SJSA1 (cell line): ENCODE results near the gene SPEM3. TPM values are rescaled to one million over a fixed set of nuclear protein-coding genes. Genes with fewer than 3 reads are reported as not detected.
"Not testable (repeated sequence)": the region's sequence is repeated elsewhere in the genome, so short reads cannot be mapped to it uniquely, and the experiment has no call there.

Source experiments
- DNase-seq, 2 experiments: peaks; one replicate each; pipeline ENCODE4 v3.0.0-alpha.2; 2015 to 2020; ENCODE audit warnings: low spot score in 2 of 2, low read depth in 1 of 2
- H3K27ac ChIP-seq: fragments of 250-450 bp; sonication (Bioruptor Pico); 2 replicates; pipeline ENCODE4 v1.5.1; 2020; ENCODE audit warnings: mild to moderate bottlenecking, moderate library complexity
- H3K27me3 ChIP-seq: fragments of 250-450 bp; sonication (Bioruptor Pico); replicated peaks from 2 replicates; pipeline ENCODE4 v1.5.1; 2020; ENCODE audit warnings: mild to moderate bottlenecking, moderate library complexity
- H3K36me3 ChIP-seq: fragments of 250-450 bp; sonication (Bioruptor Pico); 2 replicates; pipeline ENCODE4 v1.5.1; 2020; ENCODE audit warnings: mild to moderate bottlenecking
- H3K4me1 ChIP-seq: fragments of 250-450 bp; sonication (Bioruptor Pico); replicated peaks from 2 replicates; pipeline ENCODE4 v1.6.1; 2021; ENCODE audit warnings: mild to moderate bottlenecking
- H3K4me3 ChIP-seq: fragments of 250-450 bp; sonication (Bioruptor Pico); 2 replicates; pipeline ENCODE4 v1.5.1; 2020; ENCODE audit warnings: mild to moderate bottlenecking
- H3K9me3 ChIP-seq: fragments of 250-450 bp; sonication (Bioruptor Pico); replicated peaks from 2 replicates; pipeline ENCODE4 v1.5.1; 2020; ENCODE audit warnings: mild to moderate bottlenecking
- total RNA-seq: library from RNA; depleted of rRNA; stranded (reverse); fragments of >200 nt; shearing (Covaris generic); gene quantifications from 2 replicates; pipeline ENCODE4 v1.2.3, GENCODE V29; 2014

The SPEM3 gene
- total RNA-seq, 1 experiment from 2014 or later: not detected

DNA sequence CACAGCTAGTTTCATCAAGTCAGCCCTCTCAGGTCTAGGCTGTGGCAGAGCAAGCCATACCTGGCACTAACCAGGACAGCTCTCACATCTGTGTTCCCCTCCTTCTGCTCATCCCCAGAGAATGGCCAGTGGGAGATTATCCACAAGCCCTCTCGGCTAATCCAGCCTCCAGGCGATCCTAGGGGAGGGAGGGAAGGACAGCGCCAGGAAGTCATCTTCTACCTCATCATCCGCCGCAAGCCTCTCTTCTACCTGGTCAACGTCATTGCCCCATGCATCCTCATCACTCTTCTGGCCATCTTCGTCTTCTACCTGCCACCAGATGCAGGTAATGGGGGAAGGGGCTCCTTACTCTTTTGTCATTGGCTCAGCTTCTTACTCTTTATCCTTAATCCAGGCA is 19.8 kb downstream of the SPEM3 start:
- Histone ChIP-seq H3K4me3 (no peak overlapping the region), H3K36me3 (no peaks in the 10 kb centered on the region), H3K27me3 (peaks cover 5% of the 10 kb centered on the region; the same call in 1 of the 2 replicates), H3K9me3 (no peaks in the 10 kb centered on the region), H3K4me1 (no peaks in the 10 kb centered on the region), H3K27ac (no peak overlapping the region)
- DNase-seq: no peak

DNA sequence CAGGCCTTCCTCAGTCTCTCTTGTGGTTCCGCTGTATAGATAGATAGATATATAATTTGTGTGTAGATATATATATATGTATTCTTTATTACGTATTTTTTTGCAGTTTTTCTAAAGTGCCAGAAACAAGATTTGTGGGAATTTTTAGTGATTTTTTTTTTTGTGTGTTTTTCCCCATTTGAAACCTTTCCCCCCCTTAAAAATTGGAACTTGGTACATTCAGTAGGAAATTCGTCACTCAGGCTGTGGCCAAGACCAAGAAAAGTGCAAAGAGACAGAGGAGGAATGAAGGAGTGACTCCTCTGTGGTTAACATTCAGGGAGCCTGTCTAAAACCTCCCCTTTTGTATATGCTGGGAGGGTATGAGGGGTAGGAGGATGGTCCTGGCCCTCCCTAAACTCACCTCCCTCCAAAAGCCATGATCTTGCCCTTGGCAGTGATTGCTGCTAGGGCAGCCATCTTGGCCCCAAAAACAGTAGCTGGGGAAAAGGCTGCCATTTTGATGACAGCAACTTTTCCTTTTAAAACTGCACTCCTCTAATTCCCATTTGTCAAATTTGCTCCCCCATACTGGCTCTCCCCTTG is 31.4 kb downstream of the SPEM3 start:
- no peak overlapping the region for H3K27ac ChIP-seq
- no peaks in the 10 kb centered on the region for H3K9me3 ChIP-seq
- no peak overlapping the region for H3K4me3 ChIP-seq
- peaks cover 6% of the 10 kb centered on the region; the same call in 1 of the 2 replicates for H3K4me1 ChIP-seq
- no peaks in the 10 kb centered on the region for H3K27me3 ChIP-seq
- H3K36me3 ChIP-seq: peaks cover 24% of the 10 kb centered on the region
- no peak for DNase-seq

DNA sequence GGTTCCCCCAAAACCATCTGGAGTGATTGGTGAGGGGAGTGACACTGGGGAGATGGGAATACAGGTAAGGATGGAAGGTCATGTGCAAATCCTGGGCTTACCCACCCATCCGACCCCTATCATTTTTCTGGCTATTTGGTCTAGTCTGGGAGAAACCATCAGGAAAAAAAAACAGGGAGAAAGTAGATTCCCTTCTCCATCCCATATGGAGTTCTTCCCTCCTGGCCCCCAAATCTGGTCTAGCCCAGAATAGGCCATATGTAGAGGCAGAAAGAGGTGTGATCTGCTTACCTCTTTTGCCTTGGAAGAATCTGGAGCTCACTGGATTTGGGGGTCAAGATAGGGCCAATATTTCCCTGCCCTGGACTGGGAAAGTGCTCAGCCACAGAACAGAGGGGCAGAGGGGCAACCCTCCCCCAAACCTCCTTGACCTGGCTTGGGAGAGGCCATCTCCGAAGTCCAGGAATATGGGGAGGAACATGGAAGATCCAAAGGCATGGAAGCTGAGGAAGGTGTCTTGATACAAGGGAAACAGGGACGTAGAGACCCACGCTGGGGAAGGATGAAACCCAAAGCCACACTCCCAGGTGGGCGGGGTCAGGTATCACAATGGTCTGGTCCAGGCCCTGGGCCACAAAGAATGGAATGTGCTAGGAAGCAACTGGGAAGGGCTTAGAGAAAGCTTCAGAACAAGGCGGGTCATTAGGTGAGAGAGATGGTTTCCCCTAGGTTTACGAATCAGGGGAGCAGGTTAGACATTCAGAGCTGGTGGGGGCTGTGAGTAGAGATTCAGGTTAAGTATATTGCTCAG is 32.4 kb downstream of the SPEM3 start:
- H3K4me3 ChIP-seq: no peak overlapping the region
- H3K4me1 ChIP-seq: peaks cover 6% of the 10 kb centered on the region; the same call in 1 of the 2 replicates
- no peaks in the 10 kb centered on the region for H3K27me3 ChIP-seq
- no peak overlapping the region for H3K27ac ChIP-seq
- no peaks in the 10 kb centered on the region for H3K9me3 ChIP-seq
- H3K36me3 ChIP-seq: peaks cover 29% of the 10 kb centered on the region
- no peak for DNase-seq

DNA sequence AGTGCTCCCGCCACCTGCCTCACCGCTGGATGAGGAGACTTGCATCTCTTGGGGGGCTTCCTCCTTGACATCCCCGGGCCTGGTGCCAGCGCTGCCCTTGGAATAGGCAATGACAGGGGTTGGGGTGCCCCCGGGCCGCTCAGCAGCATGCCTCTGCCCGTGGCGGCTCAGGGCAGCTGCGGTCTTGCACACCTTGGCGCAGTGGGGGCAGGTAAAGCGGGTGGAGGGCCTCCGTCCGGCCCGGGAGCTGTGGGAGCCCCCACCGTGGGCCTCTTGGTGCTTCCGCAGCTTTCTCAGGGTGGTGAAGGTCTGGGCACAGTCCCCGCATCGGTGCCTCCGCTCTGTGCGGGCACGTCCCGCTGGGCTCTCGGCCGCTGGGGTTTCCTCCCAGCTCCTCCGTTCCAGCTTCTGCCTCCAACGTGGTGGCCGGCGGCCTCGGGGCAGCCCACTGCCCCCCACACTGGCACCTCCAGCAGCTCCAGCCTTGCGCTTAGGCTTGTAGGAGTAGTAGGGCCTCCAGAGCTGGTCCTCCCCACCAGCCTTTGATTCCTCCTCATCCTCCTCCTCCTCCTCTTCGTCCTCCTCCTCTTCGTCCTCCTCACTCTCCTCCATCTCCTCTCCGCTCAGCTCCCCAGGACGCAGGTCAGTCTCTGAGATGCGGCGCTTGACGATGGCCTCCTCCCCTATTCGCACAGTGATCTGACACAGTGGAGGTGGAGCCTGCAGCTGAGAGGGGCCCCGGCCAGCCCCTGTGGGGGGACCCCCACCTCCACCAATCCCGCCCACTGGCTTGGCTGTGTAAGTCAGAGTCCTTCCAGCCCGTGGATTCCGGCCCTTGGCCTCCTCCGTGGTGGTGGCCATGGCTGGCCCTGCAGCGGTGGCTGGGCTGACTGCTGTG is 34.1 kb downstream of the SPEM3 start:
- H3K9me3 ChIP-seq: no peaks in the 10 kb centered on the region
- no peaks in the 10 kb centered on the region for H3K4me1 ChIP-seq
- no peak overlapping the region for H3K4me3 ChIP-seq
- no peak for DNase-seq
- H3K36me3 ChIP-seq: peaks cover 43% of the 10 kb centered on the region
- H3K27me3 ChIP-seq: no peaks in the 10 kb centered on the region
- H3K27ac ChIP-seq: no peak overlapping the region

DNA sequence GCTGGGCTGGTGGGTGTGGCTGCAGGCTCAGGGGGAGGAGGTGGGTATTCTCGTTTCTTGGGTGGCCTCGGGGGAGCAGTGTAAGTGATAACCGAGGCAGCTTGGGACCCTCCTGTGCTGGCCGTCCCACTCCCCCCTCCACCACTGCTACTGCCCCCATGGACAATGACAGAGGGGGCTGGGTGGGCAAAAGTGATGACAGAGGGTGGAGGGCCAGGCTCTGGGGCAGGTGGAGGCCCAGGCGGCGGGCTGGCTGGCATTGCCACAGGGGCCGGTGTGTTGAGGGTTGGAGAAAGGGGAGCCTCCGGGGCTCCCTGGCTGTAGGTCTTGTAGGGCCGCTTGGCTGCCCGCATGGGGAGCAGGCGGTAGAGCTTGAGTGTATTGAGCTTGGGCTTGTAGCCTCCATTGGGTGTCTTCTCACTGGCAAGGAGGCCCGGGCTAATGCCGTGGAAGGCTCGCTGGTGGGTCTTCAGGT is 34.8 kb downstream of the SPEM3 start:
- H3K9me3 ChIP-seq: no peaks in the 10 kb centered on the region
- H3K4me1 ChIP-seq: no peaks in the 10 kb centered on the region
- peaks cover 45% of the 10 kb centered on the region for H3K36me3 ChIP-seq
- no peak for DNase-seq
- H3K27me3 ChIP-seq: no peaks in the 10 kb centered on the region
- no peak overlapping the region for H3K4me3 ChIP-seq
- no peak overlapping the region for H3K27ac ChIP-seq

DNA sequence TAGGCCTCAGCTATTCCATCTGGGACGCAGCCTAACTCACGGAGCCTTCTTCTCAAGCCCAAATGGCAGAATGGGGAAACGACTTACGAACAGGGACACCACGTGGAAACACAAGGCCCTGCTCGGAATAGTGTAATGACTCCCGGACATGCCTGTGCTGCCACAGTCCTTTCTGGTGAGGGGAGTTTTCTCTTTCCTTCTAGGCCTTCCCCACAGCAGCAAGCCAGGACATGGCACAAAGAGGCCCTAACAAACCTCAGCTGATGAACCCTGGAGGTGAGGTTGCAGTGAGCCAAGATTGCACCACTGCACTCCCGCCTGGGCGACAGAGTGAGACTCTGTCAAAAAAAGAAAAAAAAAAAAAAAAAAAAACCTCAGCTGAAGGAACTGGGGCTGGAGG is 35.4 kb downstream of the SPEM3 start:
- no peaks in the 10 kb centered on the region for H3K4me1 ChIP-seq
- no peaks in the 10 kb centered on the region for H3K27me3 ChIP-seq
- no peak for DNase-seq
- no peak overlapping the region for H3K27ac ChIP-seq
- H3K36me3 ChIP-seq: peaks cover 47% of the 10 kb centered on the region
- H3K9me3 ChIP-seq: no peaks in the 10 kb centered on the region
- H3K4me3 ChIP-seq: no peak overlapping the region

DNA sequence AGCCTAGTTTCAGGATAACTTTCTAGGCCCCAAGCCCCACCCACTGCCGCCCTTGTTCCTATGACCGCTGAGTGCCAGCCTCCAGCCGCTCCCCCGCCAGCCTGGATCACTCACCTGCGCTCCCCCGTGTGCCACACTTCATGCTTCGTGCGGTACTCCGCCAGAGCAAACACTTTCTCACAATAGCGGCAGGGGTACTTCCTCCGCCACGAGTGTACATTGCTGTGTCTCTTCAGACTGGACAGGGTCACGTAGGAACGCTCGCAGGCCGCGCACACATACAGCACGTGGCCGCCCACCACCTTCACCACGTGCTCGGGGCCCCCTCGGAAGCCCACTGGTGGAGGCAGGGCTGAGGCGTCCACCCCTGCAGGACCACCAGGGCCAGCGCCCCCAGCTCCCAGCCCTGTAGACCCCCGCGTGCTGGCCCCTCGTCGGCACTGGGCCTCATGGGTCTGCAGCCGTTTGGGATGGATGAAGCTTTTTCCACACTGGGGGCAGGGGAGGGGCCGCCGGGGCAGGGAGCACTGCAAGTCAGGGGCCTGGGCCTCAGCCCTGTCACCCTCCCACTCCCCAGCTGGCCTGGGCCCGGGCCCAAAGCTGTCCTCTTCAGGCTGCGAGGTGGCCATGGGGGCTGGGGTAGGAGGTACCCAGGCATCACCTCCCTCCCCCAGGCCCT is 37.1 kb downstream of the SPEM3 start:
- Histone ChIP-seq H3K36me3 (peaks cover 49% of the 10 kb centered on the region), H3K4me3 (no peak overlapping the region), H3K9me3 (no peaks in the 10 kb centered on the region), H3K27ac (no peak overlapping the region), H3K4me1 (no peaks in the 10 kb centered on the region), H3K27me3 (no peaks in the 10 kb centered on the region)
- DNase-seq: no peak

DNA sequence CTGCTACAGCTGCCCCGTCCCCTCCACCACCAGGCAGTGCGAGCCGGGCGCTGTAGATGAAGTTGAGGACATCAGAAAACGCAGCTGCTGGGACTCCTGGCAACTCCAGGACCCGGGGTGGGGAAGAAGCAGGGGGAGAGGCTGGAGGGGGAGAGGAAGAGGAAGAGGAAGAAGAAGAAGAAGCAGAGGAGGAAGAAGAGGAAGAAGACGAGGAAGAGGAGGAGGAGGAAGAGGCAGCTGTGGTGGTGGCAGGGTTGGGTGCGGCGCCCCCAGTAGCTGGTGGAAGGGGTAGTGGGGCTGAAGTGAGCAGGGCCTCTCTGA is 37.6 kb downstream of the SPEM3 start:
- Histone ChIP-seq H3K27me3 (no peaks in the 10 kb centered on the region), H3K27ac (no peak overlapping the region), H3K4me3 (no peak overlapping the region), H3K36me3 (peaks cover 50% of the 10 kb centered on the region), H3K9me3 (no peaks in the 10 kb centered on the region), H3K4me1 (no peaks in the 10 kb centered on the region)
- no peak for DNase-seq

DNA sequence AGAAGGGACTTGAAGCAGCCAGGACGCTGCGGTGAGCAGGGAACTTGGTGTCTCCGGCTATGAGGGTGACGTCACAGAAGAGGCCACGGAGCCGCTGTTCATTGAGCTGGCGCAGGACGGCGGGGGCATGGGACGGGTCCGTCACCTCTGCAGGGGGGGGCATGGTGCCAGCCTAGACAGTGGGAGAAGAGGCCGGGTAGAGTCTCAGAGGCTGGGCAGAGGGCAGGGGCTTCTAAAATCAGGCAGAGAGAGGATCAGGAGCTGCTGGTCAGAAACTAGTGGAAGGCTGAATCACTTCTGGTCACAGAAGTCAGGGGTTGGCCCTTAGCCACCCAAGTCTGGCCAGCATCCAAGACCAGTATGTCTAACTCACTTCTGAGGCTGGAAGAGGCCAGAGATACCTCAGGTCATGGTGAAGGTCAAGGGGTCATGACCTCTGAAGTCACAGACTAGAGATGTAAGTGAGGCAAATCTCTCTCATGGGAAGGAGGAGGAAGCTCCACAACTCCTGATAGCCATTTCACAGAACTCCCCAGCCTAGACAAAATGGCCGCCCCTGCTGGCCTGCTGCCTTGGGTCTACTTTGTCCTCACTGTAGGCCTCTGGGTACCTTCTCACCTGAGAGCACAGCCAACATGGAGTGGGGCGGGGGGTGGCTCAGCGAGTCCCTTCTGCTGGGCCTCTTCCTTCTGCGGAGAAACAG is 38.1 kb downstream of the SPEM3 start:
- Histone ChIP-seq H3K27me3 (no peaks in the 10 kb centered on the region), H3K27ac (no peak overlapping the region), H3K4me1 (no peaks in the 10 kb centered on the region), H3K9me3 (no peaks in the 10 kb centered on the region), H3K4me3 (no peak overlapping the region), H3K36me3 (peaks cover 48% of the 10 kb centered on the region)
- no peak for DNase-seq

DNA sequence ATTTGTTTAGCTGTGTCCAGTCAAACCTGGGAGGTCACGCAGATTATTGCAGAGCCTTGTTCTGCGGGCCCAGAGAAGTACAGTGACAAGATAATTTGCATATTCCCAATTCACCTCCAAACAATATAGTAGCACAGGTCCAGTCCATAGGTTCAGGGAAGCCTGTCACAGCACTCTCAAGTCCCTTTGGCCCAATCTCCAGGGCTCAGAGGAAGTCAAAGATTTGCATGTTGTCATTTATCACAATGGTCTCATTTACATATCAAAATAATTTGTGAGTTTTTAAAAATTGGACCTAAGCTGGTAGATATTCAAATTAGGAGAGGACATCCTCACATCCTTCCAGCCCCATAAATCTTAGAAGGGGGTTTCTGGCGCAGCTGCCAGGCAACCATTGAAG is 38.8 kb downstream of the SPEM3 start:
- H3K27ac ChIP-seq: no peak overlapping the region
- H3K4me3 ChIP-seq: no peak overlapping the region

DNA sequence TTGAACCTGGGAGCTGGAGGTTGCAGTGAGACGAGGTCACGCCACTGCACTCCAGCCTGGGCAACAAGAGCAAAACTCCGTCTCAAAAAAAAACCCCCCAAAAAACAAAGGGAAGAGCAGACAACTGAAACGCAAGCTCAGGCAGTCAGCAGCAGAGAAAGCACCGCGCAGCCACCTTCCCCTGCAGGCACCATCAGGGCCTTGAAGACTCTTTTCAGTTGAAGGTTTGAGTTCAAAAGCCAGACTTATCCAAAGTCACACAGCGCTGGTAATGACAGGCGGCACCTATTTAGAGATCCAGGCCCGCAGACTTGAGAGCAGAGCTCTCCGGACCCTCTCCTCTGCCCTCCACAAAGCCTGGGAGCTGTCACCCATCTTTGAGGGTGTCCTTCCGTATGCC is 39.6 kb downstream of the SPEM3 start:
- Histone ChIP-seq H3K36me3 (peaks cover 40% of the 10 kb centered on the region), H3K27ac (no peak overlapping the region), H3K9me3 (no peaks in the 10 kb centered on the region), H3K27me3 (no peaks in the 10 kb centered on the region), H3K4me1 (no peaks in the 10 kb centered on the region), H3K4me3 (no peak overlapping the region)
- no peak for DNase-seq

More for the DNA sequence above, 38.8 kb downstream of the SPEM3 start:
- Histone ChIP-seq H3K4me1 (no peaks in the 10 kb centered on the region), H3K36me3 (peaks cover 48% of the 10 kb centered on the region), H3K9me3 (no peaks in the 10 kb centered on the region), H3K27me3 (no peaks in the 10 kb centered on the region)
- DNase-seq: no peak

DNA sequence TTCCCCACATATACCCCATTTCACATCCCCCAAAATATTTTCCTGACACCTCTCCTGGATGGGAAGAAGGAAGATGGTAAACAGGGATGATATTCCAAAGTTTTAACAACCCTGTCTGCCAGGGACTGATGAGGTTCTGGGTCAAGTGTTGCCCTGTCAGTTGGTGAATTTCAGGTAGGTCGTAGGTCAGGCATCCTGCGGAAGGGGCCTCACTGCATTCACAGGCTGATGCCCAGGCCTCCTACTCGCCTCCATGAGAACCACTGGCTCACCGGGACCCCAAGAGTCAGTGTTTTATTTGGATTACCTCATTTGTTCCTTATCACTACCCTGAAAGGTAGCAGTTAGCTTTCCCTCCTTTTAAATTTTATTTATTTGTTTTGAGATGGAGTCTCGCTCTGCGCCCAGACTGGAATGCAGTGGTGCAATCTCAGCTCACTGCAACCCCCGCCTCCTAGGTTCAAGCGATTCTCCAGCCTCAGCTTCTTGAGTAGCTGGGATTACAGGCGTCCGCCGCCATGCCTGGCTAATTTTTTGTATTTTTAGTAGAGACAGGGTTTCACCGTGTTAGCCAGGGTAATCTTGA is 40.2 kb downstream of the SPEM3 start:
- Histone ChIP-seq H3K4me1 (no peaks in the 10 kb centered on the region), H3K36me3 (peaks cover 34% of the 10 kb centered on the region), H3K9me3 (no peaks in the 10 kb centered on the region), H3K4me3 (no peak overlapping the region), H3K27me3 (no peaks in the 10 kb centered on the region), H3K27ac (no peak overlapping the region)
- DNase-seq: no peak

DNA sequence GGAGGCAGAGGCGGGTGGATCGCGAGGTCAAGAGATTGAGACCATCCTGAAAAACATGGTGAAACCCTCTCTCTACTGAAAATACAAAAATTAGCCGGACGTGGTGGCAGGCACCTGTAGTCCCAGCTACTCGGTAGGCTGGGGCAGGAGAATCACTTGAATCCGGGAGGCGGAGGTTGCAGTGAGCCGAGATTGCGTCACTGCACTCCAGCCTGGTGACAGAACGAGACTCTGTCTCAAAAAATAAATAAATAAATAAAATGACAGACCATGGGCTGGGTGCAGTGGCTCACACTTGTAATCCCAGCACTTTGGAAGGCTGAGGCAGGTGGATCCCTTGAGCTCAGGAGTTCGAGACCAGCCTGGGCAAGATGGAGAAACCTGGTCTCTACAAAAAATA is 41.2 kb downstream of the SPEM3 start:
- H3K9me3 ChIP-seq, H3K4me1 ChIP-seq, H3K27me3 ChIP-seq, H3K27ac ChIP-seq, DNase-seq, H3K4me3 ChIP-seq: not testable (repeated sequence)
- peaks cover 31% of the 10 kb centered on the region for H3K36me3 ChIP-seq
